NCI-H510A (cell line): ENCODE data around the gene SH3GLB2.
"Not testable (repeated sequence)": the region's sequence is repeated elsewhere in the genome, so short reads cannot be mapped to it uniquely, and the experiment has no call there.

ENCODE experiments used
- DNase-seq: peaks from one replicate; lab custom pipeline; 2025; lab: John Stamatoyannopoulos, UW

Gene SH3GLB2

GRCh38 chr9:128998462-128998861 lies 29.7 kb downstream of the SH3GLB2 start:
- DNase-seq = no peak

GRCh38 chr9:128995791-128996190 lies 32.3 kb downstream of the SH3GLB2 start:
- no peak for DNase-seq

DNA sequence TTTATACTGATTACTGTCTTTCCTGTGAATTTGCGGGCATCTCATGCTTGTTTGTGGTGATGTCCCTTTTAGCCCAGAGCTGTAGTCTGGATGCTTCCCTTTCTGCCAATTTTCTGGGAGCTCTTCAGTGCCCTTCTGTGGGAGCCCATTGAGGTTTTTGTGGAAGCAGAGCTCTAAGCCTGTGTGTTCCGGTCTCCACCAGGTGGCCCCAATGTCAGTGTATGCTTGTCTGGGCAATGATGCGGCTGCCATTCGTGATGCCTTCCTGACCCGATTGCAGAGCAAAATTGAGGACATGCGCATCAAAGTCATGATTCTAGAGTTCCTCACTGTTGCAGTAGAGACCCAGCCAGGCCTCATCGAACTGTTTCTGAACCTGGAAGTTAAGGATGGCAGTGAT lies 35.1 kb downstream of the SH3GLB2 start:
- DNase-seq = no peak

GRCh38 chr9:128987805-128988204 lies 40.3 kb downstream of the SH3GLB2 start:
- DNase-seq = no peak

DNA sequence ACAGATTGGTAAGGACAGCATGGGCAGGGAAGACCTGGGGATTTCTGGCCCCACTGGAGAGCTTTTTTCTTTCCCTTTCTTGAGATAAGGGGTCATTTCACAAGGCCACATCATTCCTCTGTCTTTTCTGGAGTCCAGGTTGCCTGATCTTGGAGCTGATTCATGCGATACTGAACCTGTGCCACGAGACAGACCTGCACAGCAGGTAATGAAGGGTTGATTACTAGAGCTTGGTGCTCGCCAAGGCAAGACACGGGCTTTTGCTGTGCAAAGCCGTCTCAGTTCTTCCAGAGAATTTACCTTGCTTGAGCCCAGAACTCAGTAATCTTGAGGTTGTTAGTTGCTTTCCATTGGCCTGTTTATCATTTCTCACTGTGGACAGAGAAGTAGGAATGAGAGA lies 41.5 kb downstream of the SH3GLB2 start:
- no peak for DNase-seq

DNA sequence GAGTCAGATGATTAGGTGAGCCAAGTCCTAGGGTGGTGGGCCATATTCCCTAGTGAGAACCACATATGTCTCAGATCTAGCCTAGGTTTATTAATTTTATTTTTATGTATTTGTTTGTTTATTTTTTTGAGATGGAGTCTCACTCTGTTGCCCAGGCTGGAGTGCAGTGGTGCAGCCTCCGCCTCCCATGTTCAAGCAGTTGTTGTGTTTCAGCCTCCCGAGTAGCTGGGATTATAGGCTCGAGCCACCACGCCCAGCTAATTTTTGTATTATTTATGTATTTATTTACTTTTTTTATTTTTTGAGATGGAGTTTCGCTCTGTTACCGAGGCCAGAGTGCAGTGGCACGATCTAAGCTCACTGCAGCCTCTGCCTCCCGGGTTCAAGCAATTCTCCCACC lies 44.6 kb downstream of the SH3GLB2 start:
- no peak for DNase-seq

- DNase-seq = no peak
Measured at GRCh38 chr9:128979111-128979510, 49.0 kb downstream of the SH3GLB2 start.

DNA sequence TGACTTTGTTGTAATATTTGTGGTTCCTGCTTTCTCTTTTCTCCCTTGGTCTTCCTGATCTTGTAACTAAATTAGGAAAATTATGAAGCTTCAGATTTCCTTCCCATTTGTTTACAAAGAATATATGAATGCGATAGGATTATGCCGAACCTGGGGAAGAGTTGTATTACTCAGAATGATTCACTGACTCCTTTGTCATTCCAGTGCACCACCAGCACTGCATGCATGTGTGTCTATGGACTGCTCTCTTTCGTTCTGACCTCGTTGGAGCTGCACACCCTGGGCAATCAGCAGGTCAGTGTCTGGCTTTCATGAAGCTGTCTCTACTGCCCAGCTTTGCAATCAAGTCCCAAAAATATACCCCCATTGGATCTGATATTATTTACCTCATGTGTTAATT lies 55.2 kb downstream of the SH3GLB2 start:
- no peak for DNase-seq

DNA sequence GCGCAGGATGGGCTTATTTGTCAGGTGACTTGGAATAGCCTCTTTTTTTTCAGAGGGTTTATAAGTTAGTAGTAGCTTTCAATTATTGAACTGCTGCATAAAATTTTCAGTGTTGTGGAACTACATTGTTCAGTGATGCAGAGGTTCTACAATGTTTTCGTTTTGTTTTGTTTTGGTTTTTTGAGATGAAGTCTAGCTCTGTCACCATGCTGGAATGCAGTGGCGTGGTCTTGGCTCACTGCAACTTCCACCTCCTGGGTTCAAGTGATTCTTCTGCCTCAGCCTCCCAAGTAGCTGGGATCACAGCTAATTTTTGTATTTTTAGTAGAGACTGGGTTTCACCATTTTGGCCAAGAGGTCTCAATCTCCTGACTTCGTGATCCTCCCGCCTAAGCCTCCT lies 58.6 kb downstream of the SH3GLB2 start:
- DNase-seq = no peak

- DNase-seq = not testable (repeated sequence)
Measured at GRCh38 chr9:128961403-128961802, 66.7 kb downstream of the SH3GLB2 start.
